PC-3 (cell line): ENCODE results near the gene EVA1A.

Experiments
- CTCF ChIP-seq: fragments of 300-600 bp; sonication (generic); conservative IDR thresholded peaks from 2 replicates; pipeline ENCODE4 v1.5.1; 2017; ENCODE audit warnings: antibody characterized with exemption, low read depth, mild to moderate bottlenecking, low read length
- EZH2 ChIP-seq: fragments of 300-600 bp; sonication (generic); IDR thresholded peaks from one replicate; pipeline ENCODE4 v1.6.1; 2017; ENCODE audit warnings: antibody characterized with exemption, mild to moderate bottlenecking, low read length; ENCODE audit not compliant: unreplicated experiment
- EZH2phosphoT487 ChIP-seq: fragments of 300-600 bp; sonication (generic); IDR thresholded peaks from 2 replicates; pipeline ENCODE4 v1.6.1; 2018; ENCODE audit warnings: mild to moderate bottlenecking, antibody characterized with exemption, low read length, borderline replicate concordance

DNA sequence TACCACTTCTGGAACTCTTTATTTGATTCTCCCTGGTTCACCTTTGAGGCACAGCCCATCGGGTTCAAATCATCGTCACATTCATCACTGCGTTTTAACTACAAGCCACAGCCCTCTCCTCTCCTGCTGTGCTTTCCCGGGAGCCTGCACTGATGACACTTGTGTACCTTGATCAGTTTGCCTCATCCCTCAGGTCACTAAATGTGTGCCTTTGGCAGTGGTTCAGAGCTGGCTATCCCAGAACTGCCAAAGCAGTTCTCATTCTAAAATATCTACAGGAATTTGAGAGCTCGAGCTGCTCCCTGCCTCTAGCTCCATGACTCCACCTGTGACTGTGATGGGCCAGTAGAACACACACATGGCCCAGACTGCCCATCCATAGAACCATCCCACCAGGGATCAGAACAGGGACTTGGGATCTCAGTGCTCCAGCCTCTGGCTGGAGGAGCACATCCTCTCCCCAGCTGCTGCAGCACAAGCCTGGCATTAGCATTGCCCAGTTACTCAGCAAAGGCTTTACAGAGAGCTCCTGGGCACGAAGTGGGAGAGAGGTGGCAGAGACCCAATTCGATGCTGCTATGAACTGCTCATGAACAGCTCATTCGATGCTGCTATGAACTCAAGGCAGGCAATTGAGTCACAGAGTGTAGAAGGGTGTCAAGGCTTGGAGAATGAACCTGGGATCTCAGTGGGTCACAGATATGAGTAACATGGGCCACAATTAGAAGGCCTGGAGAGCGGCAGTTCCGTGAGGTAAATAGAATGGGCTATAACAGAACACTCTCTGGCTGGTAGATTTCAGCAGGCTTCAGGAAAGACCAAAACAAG is 41.9 kb downstream of the EVA1A start:
- TF ChIP-seq CTCF, result no peak
- TF ChIP-seq EZH2, result no peak
- no peak for TF ChIP-seq EZH2phosphoT487
